NK-92 (cell line): ENCODE measurements around the gene DMPK.
"Not testable (repeated sequence)": the region's sequence is repeated elsewhere in the genome, so short reads cannot be mapped to it uniquely, and the experiment has no call there.

Source experiments
- DNase-seq: peaks from one replicate; lab custom pipeline; 2025; ENCODE audit not compliant: unreplicated experiment; lab: John Stamatoyannopoulos, UW

The DMPK gene

GRCh38 chr19:45815481-45816216 is 33.4 kb upstream of the DMPK start:
- no peak for DNase-seq

GRCh38 chr19:45814851-45815480 is 32.7 kb upstream of the DMPK start, which contains the start of gene RSPH6A:
RSPH6A (minus strand) TSS chr19:45815308; CDS start chr19:45815176, 132 bp downstream.
- no peak for DNase-seq

- DNase-seq, result no peak
Measured at GRCh38 chr19:45814166-45814780, 32.0 kb upstream of the DMPK start.

GRCh38 chr19:45812297-45812696 is 30.0 kb upstream of the DMPK start:
- no peak for DNase-seq

GRCh38 chr19:45809643-45810159 is 27.4 kb upstream of the DMPK start:
- DNase-seq, result no peak

- DNase-seq, result no peak
Measured at GRCh38 chr19:45805719-45806118, 23.4 kb upstream of the DMPK start.

- DNase-seq, result no peak
Measured at GRCh38 chr19:45804959-45805230, 22.6 kb upstream of the DMPK start.

- DNase-seq, result no peak
Measured at GRCh38 chr19:45804140-45804958, 22.1 kb upstream of the DMPK start.

- no peak for DNase-seq
Measured at GRCh38 chr19:45801603-45802175, 19.4 kb upstream of the DMPK start.

GRCh38 chr19:45800070-45800553 is 17.8 kb upstream of the DMPK start:
- no peak for DNase-seq

GRCh38 chr19:45799541-45799940 is 17.3 kb upstream of the DMPK start:
- not testable (repeated sequence) for DNase-seq

GRCh38 chr19:45798995-45799517 is 16.8 kb upstream of the DMPK start:
- no peak for DNase-seq

- no peak for DNase-seq
Measured at GRCh38 chr19:45794627-45795026, 12.3 kb upstream of the DMPK start.

- DNase-seq, result no peak
Measured at GRCh38 chr19:45793876-45794275, 11.6 kb upstream of the DMPK start.

- DNase-seq, result no peak
Measured at GRCh38 chr19:45793178-45793564, 10.9 kb upstream of the DMPK start.

- peak; percentile 88 for DNase-seq
Measured at GRCh38 chr19:45792470-45793177, 10.3 kb upstream of the DMPK start, which contains the start of gene DMWD. DMWD (minus strand) TSS chr19:45792845; CDS start chr19:45792756, 89 bp downstream.

GRCh38 chr19:45791744-45792469 is 9.6 kb upstream of the DMPK start:
- DNase-seq, result no peak

GRCh38 chr19:45790942-45791341 is 8.7 kb upstream of the DMPK start:
- DNase-seq, result no peak
